Measurements from ENCODE around the gene ERGIC1. TPM values are rescaled to one million over a fixed set of nuclear protein-coding genes. Genes with fewer than 3 reads are reported as not detected.

ERGIC1 gene
- total and polyA plus RNA-seq, 2 of the 13 experiments (the other 11 are each of a cell fraction or from before 2014, with no cell fraction given) = 78.5 to 184 TPM

DNA sequence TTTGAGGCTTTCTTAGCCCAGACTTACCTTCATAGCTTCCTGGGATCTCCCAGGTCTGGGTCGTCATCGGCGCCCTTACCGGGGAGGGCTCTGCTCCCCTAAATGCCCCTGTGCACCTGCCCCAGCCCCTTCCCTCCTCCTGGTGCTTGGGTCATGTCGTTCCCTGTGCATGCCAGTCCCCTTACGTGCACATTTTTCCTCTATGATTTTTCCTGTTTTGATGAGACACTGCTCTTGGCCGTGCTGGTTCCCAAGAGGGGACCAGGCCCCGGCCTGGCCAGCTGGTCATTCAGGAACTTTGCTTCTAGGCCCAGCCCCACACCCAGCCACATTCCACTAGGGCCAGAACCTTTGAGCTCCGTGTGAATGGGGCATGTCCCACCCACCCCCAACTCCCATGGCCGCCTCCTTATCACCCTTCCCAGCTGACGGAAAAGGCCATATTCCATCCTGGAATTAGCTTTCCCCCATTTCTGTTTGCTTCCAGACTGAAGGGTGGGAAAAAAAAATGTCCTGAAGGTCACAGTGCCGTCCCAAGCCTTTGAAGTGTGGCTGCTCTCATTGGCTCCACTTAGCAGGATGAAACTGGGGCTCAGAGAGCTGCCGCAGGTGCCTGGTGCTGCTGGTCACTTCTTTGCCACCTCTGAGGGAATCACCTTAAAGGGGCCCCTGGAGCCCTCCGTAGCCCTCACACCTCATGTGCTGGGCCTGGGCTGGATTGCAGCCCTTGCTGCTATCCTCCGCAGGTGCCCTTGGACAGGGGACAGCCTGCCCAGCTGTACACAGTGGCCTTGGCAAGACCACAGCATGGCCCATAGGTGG lies 25.1 kb downstream of the ERGIC1 start (continued):
- TF ChIP-seq, protein P1, sequence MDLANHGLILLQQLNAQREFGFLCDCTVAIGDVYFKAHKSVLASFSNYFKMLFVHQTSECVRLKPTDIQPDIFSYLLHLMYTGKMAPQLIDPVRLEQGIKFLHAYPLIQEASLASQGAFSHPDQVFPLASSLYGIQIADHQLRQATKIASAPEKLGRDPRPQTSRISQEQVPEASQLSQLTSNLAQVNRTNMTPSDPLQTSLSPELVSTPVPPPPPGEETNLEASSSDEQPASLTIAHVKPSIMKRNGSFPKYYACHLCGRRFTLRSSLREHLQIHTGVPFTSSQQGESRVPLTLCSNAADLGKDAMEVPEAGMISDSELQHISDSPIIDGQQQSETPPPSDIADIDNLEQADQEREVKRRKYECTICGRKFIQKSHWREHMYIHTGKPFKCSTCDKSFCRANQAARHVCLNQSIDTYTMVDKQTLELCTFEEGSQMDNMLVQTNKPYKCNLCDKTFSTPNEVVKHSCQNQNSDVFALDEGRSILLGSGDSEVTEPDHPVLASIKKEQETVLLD (CRISPR knock-in tag; IDR thresholded peaks at IDR 0.05; ENCODE audit: low read depth) = no peak
- TF ChIP-seq, protein P2, sequence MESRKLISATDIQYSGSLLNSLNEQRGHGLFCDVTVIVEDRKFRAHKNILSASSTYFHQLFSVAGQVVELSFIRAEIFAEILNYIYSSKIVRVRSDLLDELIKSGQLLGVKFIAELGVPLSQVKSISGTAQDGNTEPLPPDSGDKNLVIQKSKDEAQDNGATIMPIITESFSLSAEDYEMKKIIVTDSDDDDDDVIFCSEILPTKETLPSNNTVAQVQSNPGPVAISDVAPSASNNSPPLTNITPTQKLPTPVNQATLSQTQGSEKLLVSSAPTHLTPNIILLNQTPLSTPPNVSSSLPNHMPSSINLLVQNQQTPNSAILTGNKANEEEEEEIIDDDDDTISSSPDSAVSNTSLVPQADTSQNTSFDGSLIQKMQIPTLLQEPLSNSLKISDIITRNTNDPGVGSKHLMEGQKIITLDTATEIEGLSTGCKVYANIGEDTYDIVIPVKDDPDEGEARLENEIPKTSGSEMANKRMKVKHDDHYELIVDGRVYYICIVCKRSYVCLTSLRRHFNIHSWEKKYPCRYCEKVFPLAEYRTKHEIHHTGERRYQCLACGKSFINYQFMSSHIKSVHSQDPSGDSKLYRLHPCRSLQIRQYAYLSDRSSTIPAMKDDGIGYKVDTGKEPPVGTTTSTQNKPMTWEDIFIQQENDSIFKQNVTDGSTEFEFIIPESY (CRISPR knock-in tag; IDR thresholded peaks at IDR 0.05) = peak; percentile 58; the same call in 1 of the 2 replicates
- TF ChIP-seq ZFP36L1 (CRISPR knock-in tag; IDR thresholded peaks at IDR 0.05) = no peak
- no peak; the same call in 1 of the 2 replicates for TF ChIP-seq ZNF816 (CRISPR knock-in tag; IDR thresholded peaks at IDR 0.05; ENCODE audit: borderline replicate concordance)
- no peak for TF ChIP-seq SUZ12 (IDR thresholded peaks at IDR 0.05; ENCODE audit: low read depth, low read length)
- TF ChIP-seq, protein P3, sequence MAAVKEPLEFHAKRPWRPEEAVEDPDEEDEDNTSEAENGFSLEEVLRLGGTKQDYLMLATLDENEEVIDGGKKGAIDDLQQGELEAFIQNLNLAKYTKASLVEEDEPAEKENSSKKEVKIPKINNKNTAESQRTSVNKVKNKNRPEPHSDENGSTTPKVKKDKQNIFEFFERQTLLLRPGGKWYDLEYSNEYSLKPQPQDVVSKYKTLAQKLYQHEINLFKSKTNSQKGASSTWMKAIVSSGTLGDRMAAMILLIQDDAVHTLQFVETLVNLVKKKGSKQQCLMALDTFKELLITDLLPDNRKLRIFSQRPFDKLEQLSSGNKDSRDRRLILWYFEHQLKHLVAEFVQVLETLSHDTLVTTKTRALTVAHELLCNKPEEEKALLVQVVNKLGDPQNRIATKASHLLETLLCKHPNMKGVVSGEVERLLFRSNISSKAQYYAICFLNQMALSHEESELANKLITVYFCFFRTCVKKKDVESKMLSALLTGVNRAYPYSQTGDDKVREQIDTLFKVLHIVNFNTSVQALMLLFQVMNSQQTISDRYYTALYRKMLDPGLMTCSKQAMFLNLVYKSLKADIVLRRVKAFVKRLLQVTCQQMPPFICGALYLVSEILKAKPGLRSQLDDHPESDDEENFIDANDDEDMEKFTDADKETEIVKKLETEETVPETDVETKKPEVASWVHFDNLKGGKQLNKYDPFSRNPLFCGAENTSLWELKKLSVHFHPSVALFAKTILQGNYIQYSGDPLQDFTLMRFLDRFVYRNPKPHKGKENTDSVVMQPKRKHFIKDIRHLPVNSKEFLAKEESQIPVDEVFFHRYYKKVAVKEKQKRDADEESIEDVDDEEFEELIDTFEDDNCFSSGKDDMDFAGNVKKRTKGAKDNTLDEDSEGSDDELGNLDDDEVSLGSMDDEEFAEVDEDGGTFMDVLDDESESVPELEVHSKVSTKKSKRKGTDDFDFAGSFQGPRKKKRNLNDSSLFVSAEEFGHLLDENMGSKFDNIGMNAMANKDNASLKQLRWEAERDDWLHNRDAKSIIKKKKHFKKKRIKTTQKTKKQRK (IDR thresholded peaks at IDR 0.05; ENCODE audit: low read length) = no peak
- peak; percentile 36 for TF ChIP-seq TAF15 (IDR thresholded peaks at IDR 0.05; ENCODE audit: low read depth, low read length, poor library complexity, severe bottlenecking)
- peak; percentile 76; the same call in 1 of the 2 replicates for TF ChIP-seq FOXK1 (CRISPR knock-in tag; IDR thresholded peaks at IDR 0.05; ENCODE audit: borderline replicate concordance, low read depth)
- peak; percentile 88 for TF ChIP-seq ZFX (CRISPR knock-in tag; IDR thresholded peaks at IDR 0.05; ENCODE audit: low read depth)
- TF ChIP-seq, protein P4, sequence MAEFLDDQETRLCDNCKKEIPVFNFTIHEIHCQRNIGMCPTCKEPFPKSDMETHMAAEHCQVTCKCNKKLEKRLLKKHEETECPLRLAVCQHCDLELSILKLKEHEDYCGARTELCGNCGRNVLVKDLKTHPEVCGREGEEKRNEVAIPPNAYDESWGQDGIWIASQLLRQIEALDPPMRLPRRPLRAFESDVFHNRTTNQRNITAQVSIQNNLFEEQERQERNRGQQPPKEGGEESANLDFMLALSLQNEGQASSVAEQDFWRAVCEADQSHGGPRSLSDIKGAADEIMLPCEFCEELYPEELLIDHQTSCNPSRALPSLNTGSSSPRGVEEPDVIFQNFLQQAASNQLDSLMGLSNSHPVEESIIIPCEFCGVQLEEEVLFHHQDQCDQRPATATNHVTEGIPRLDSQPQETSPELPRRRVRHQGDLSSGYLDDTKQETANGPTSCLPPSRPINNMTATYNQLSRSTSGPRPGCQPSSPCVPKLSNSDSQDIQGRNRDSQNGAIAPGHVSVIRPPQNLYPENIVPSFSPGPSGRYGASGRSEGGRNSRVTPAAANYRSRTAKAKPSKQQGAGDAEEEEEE (CRISPR knock-in tag; IDR thresholded peaks at IDR 0.05; ENCODE audit: borderline replicate concordance) = no peak
- TF ChIP-seq NR2F2 (IDR thresholded peaks at IDR 0.05; ENCODE audit: borderline replicate concordance, low read depth) = no peak
- peak; percentile 94 for TF ChIP-seq SP5 (CRISPR knock-in tag; IDR thresholded peaks at IDR 0.05; ENCODE audit: borderline replicate concordance, low read depth)
- TF ChIP-seq ZNF317 (CRISPR knock-in tag; IDR thresholded peaks at IDR 0.05) = peak; percentile 59; the same call in 1 of the 2 replicates
- TF ChIP-seq, protein P5, sequence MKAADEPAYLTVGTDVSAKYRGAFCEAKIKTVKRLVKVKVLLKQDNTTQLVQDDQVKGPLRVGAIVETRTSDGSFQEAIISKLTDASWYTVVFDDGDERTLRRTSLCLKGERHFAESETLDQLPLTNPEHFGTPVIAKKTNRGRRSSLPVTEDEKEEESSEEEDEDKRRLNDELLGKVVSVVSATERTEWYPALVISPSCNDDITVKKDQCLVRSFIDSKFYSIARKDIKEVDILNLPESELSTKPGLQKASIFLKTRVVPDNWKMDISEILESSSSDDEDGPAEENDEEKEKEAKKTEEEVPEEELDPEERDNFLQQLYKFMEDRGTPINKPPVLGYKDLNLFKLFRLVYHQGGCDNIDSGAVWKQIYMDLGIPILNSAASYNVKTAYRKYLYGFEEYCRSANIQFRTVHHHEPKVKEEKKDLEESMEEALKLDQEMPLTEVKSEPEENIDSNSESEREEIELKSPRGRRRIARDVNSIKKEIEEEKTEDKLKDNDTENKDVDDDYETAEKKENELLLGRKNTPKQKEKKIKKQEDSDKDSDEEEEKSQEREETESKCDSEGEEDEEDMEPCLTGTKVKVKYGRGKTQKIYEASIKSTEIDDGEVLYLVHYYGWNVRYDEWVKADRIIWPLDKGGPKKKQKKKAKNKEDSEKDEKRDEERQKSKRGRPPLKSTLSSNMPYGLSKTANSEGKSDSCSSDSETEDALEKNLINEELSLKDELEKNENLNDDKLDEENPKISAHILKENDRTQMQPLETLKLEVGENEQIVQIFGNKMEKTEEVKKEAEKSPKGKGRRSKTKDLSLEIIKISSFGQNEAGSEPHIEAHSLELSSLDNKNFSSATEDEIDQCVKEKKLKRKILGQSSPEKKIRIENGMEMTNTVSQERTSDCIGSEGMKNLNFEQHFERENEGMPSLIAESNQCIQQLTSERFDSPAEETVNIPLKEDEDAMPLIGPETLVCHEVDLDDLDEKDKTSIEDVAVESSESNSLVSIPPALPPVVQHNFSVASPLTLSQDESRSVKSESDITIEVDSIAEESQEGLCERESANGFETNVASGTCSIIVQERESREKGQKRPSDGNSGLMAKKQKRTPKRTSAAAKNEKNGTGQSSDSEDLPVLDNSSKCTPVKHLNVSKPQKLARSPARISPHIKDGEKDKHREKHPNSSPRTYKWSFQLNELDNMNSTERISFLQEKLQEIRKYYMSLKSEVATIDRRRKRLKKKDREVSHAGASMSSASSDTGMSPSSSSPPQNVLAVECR (CRISPR knock-in tag; IDR thresholded peaks at IDR 0.05; ENCODE audit: borderline replicate concordance) = peak; percentile 53
- peak; percentile 89 for TF ChIP-seq MED1 (CRISPR knock-in tag; IDR thresholded peaks at IDR 0.05)
